Upper lobe of left lung (tissue), 4 donors: ENCODE data around the gene ALB.
"Not testable (repeated sequence)": the region's sequence is repeated elsewhere in the genome, so short reads cannot be mapped to it uniquely, and the experiment has no call there.

Experiments used
- EP300 ChIP-seq, 4 donors: sonication (generic); formaldehyde crosslinking; IDR thresholded peaks; one replicate each; pipeline ENCODE4 v1.5.1; 2017; ENCODE audit warnings: antibody characterized with exemption in 4 of 4, control low read depth in 2 of 4
- POLR2A ChIP-seq, 4 donors: fragments of 450-650 bp; IDR thresholded peaks; one replicate each; pipeline ENCODE4 v1.5.1; 2016 to 2017; ENCODE audit warnings: antibody characterized with exemption in 4 of 4, mild to moderate bottlenecking in 2 of 4
- POLR2AphosphoS5 ChIP-seq, 2 donors: sonication (generic); formaldehyde crosslinking; IDR thresholded peaks; one replicate each; pipeline ENCODE4 v1.5.1; 2017; ENCODE audit warnings: antibody characterized with exemption in 2 of 2
- TF ChIP-seq, protein P1 (sequence below), 6 experiments: fragments of 450-650 bp in 4 of 6; fragments of 200-600 bp in 2 of 6; sonication (generic) in 2 of 6; IDR thresholded peaks; one replicate each; pipeline ENCODE4 v1.5.1; 2016 to 2019; ENCODE audit warnings: antibody characterized with exemption in 6 of 6

DNA sequence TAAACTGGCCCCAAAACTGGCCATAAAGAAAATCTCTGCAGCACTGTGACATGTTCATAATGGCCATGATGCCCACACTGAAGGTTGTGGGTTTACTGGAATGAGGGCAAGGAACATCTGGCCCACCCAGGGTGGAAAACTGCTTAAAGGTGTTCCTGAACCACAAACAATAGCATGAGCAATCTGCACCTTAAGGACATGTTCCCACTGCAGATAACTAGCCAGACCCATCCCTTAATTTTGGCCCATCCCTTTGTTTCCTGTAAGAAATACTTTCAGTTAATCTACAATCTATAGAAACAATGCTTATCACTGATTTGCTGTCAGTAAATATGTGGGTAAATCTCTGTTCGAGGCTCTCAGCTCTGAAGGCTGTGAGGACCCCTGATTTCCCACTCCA lies 46.9 kb upstream of the ALB start:
- TF ChIP-seq, protein P1, sequence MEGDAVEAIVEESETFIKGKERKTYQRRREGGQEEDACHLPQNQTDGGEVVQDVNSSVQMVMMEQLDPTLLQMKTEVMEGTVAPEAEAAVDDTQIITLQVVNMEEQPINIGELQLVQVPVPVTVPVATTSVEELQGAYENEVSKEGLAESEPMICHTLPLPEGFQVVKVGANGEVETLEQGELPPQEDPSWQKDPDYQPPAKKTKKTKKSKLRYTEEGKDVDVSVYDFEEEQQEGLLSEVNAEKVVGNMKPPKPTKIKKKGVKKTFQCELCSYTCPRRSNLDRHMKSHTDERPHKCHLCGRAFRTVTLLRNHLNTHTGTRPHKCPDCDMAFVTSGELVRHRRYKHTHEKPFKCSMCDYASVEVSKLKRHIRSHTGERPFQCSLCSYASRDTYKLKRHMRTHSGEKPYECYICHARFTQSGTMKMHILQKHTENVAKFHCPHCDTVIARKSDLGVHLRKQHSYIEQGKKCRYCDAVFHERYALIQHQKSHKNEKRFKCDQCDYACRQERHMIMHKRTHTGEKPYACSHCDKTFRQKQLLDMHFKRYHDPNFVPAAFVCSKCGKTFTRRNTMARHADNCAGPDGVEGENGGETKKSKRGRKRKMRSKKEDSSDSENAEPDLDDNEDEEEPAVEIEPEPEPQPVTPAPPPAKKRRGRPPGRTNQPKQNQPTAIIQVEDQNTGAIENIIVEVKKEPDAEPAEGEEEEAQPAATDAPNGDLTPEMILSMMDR (IDR thresholded peaks at IDR 0.05), result not testable (repeated sequence)
- TF ChIP-seq POLR2A, EP300, POLR2AphosphoS5 (IDR thresholded peaks at IDR 0.05): not testable (repeated sequence)
